Measurements from ENCODE around the gene CRISP3. TPM values are rescaled to one million over a fixed set of nuclear protein-coding genes. Genes with fewer than 3 reads are reported as not detected.
"Not testable (repeated sequence)": the region's sequence is repeated elsewhere in the genome, so short reads cannot be mapped to it uniquely, and the experiment has no call there.

CRISP3 gene
- total RNA-seq, 1 experiment from 2014 or later = not detected

GRCh38 chr6:49732781-49733180 is 11.4 kb downstream of the CRISP3 start:
- no peaks in the 10 kb centered on the region for H4K20me1 ChIP-seq (ENCODE audit: low read length)
- no peak overlapping the region for H3K4me3 ChIP-seq (ENCODE audit: low read length)
- TF ChIP-seq EZH2phosphoT487 (IDR thresholded peaks at IDR 0.05; ENCODE audit: borderline replicate concordance, low read length) (no peak), EZH2 (IDR thresholded peaks at IDR 0.05; ENCODE audit: low read length, unreplicated experiment) (no peak), CTCF (conservative IDR thresholded peaks at IDR 0.05; ENCODE audit: low read depth, low read length) (no peak)
- ChIA-PET CTCF (no interaction called here), POLR2A (ENCODE audit: unreplicated experiment) (no interaction called here)
- no peaks in the 10 kb centered on the region for H3K9me3 ChIP-seq (ENCODE audit: low read length)
- no peaks in the 10 kb centered on the region for H3K79me2 ChIP-seq (ENCODE audit: low read length)
- intact Hi-C loops (cut with micrococcal nuclease) = no loop called here
- H3K9me2 ChIP-seq (replicated peaks; ENCODE audit: low read length) = no peaks in the 10 kb centered on the region
- H3F3A ChIP-seq (ENCODE audit: low read length, unreplicated experiment) = no peaks in the 10 kb centered on the region
- H2AFZ ChIP-seq (ENCODE audit: low read length) = no peak overlapping the region
- H3K36me3 ChIP-seq (ENCODE audit: low read depth, low read length) = no peaks in the 10 kb centered on the region
- no peaks in the 10 kb centered on the region for H3K27me3 ChIP-seq (ENCODE audit: low read length)
- H3K27ac ChIP-seq (ENCODE audit: low read length) = no peak overlapping the region
- no peaks in the 10 kb centered on the region for H3K4me1 ChIP-seq (ENCODE audit: insufficient read depth, low read length)
- DNase-seq = no peak
- BruUV-seq (replicated peaks) = no TSS peak
- H3K9ac ChIP-seq (ENCODE audit: low read length) = no peak overlapping the region
- no peak for ATAC-seq
- no peak overlapping the region for H3K4me2 ChIP-seq (ENCODE audit: low read length)

- Histone ChIP-seq H3K36me3 (ENCODE audit: low read depth, low read length) (no peaks in the 10 kb centered on the region), H3K9me3 (ENCODE audit: low read length) (no peaks in the 10 kb centered on the region), H2AFZ (ENCODE audit: low read length) (no peak overlapping the region), H4K20me1 (ENCODE audit: low read length) (no peaks in the 10 kb centered on the region), H3K27ac (ENCODE audit: low read length) (no peak overlapping the region), H3K4me1 (ENCODE audit: insufficient read depth, low read length) (no peaks in the 10 kb centered on the region), H3F3A (ENCODE audit: low read length, unreplicated experiment) (no peaks in the 10 kb centered on the region), H3K4me2 (ENCODE audit: low read length) (no peak overlapping the region), H3K4me3 (ENCODE audit: low read length) (no peak overlapping the region), H3K27me3 (ENCODE audit: low read length) (no peaks in the 10 kb centered on the region), H3K79me2 (ENCODE audit: low read length) (no peaks in the 10 kb centered on the region), H3K9me2 (replicated peaks; ENCODE audit: low read length) (no peaks in the 10 kb centered on the region), H3K9ac (ENCODE audit: low read length) (no peak overlapping the region)
- TF ChIP-seq EZH2 (IDR thresholded peaks at IDR 0.05; ENCODE audit: low read length, unreplicated experiment) (no peak), CTCF (conservative IDR thresholded peaks at IDR 0.05; ENCODE audit: low read depth, low read length) (no peak), EZH2phosphoT487 (IDR thresholded peaks at IDR 0.05; ENCODE audit: borderline replicate concordance, low read length) (no peak)
- CTCF ChIA-PET = no interaction called here
- POLR2A ChIA-PET (ENCODE audit: unreplicated experiment) = no interaction called here
- ATAC-seq (no peak), DNase-seq (no peak)
- BruUV-seq (replicated peaks) = no TSS peak
- intact Hi-C loops (cut with micrococcal nuclease) = no loop called here
Observed at GRCh38 chr6:49730251-49730650, 13.9 kb downstream of the CRISP3 start.

- H3K4me1 ChIP-seq (ENCODE audit: insufficient read depth, low read length); H3K9me3 ChIP-seq (ENCODE audit: low read length); H3K9ac ChIP-seq (ENCODE audit: low read length); ATAC-seq; H3K36me3 ChIP-seq (ENCODE audit: low read depth, low read length); POLR2A ChIA-PET (ENCODE audit: unreplicated experiment); H3F3A ChIP-seq (ENCODE audit: low read length, unreplicated experiment); H3K4me3 ChIP-seq (ENCODE audit: low read length); H3K27ac ChIP-seq (ENCODE audit: low read length); intact Hi-C loops (cut with micrococcal nuclease); BruUV-seq (replicated peaks); DNase-seq; H3K79me2 ChIP-seq (ENCODE audit: low read length); H3K4me2 ChIP-seq (ENCODE audit: low read length); H3K27me3 ChIP-seq (ENCODE audit: low read length); H3K9me2 ChIP-seq (replicated peaks; ENCODE audit: low read length); CTCF ChIA-PET; H2AFZ ChIP-seq (ENCODE audit: low read length); H4K20me1 ChIP-seq (ENCODE audit: low read length): not testable (repeated sequence)
Observed at GRCh38 chr6:49723917-49724316, 20.3 kb downstream of the CRISP3 start.

Measured in PC-3 (cell line).